ENCODE measurements around the gene CADPS2. TPM values are rescaled to one million over a fixed set of nuclear protein-coding genes. Genes with fewer than 3 reads are reported as not detected.

CADPS2 gene
- total RNA-seq, 1 experiment from 2014 or later: 12.2 TPM

GRCh38 chr7:122881324-122881723, 4.9 kb downstream of the CADPS2 start (continued):
- TF ChIP-seq CDX4 (CRISPR knock-in tag; IDR thresholded peaks at IDR 0.05; ENCODE audit: borderline replicate concordance): no peak
- TF ChIP-seq KAT7 (CRISPR knock-in tag; IDR thresholded peaks at IDR 0.05; ENCODE audit: borderline replicate concordance): no peak
- TF ChIP-seq, protein P1, sequence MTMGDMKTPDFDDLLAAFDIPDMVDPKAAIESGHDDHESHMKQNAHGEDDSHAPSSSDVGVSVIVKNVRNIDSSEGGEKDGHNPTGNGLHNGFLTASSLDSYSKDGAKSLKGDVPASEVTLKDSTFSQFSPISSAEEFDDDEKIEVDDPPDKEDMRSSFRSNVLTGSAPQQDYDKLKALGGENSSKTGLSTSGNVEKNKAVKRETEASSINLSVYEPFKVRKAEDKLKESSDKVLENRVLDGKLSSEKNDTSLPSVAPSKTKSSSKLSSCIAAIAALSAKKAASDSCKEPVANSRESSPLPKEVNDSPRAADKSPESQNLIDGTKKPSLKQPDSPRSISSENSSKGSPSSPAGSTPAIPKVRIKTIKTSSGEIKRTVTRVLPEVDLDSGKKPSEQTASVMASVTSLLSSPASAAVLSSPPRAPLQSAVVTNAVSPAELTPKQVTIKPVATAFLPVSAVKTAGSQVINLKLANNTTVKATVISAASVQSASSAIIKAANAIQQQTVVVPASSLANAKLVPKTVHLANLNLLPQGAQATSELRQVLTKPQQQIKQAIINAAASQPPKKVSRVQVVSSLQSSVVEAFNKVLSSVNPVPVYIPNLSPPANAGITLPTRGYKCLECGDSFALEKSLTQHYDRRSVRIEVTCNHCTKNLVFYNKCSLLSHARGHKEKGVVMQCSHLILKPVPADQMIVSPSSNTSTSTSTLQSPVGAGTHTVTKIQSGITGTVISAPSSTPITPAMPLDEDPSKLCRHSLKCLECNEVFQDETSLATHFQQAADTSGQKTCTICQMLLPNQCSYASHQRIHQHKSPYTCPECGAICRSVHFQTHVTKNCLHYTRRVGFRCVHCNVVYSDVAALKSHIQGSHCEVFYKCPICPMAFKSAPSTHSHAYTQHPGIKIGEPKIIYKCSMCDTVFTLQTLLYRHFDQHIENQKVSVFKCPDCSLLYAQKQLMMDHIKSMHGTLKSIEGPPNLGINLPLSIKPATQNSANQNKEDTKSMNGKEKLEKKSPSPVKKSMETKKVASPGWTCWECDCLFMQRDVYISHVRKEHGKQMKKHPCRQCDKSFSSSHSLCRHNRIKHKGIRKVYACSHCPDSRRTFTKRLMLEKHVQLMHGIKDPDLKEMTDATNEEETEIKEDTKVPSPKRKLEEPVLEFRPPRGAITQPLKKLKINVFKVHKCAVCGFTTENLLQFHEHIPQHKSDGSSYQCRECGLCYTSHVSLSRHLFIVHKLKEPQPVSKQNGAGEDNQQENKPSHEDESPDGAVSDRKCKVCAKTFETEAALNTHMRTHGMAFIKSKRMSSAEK (CRISPR knock-in tag; IDR thresholded peaks at IDR 0.05; ENCODE audit: borderline replicate concordance): no peak
- no peak for TF ChIP-seq STAT6 (CRISPR knock-in tag; conservative IDR thresholded peaks at IDR 0.05; ENCODE audit: low read depth)

GRCh38 chr7:122869260-122869659, 17.0 kb downstream of the CADPS2 start:
- CTCF ChIA-PET: interaction anchor here (0.6 kb wide), 1 partner anchor 342 kb away, joined by 4 read pairs; no protein-coding TSS in a partner anchor
- POLR2A ChIA-PET: no interaction called here
- Mint-ChIP-seq H3K27ac (no peak overlapping the region), H3K27me3 (ENCODE audit: low read depth) (no peaks in the 10 kb centered on the region; the same call in 1 of the 2 replicates), H3K4me3 (no peak overlapping the region), H3K36me3 (peaks cover 37% of the 10 kb centered on the region), H3K4me1 (peaks cover 5% of the 10 kb centered on the region), H3K9me3 (peaks cover 48% of the 10 kb centered on the region)
- ATAC-seq: no peak
- DNase-seq (ENCODE audit: low spot score): no peak
- TF ChIP-seq ZNF219 (CRISPR knock-in tag; IDR thresholded peaks at IDR 0.05; ENCODE audit: borderline replicate concordance) (no peak), ZBTB21 (CRISPR knock-in tag; IDR thresholded peaks at IDR 0.05; ENCODE audit: borderline replicate concordance) (no peak), KAT7 (CRISPR knock-in tag; IDR thresholded peaks at IDR 0.05; ENCODE audit: borderline replicate concordance) (no peak), ZNF423 (CRISPR knock-in tag; IDR thresholded peaks at IDR 0.05) (no peak), ZBTB43 (CRISPR knock-in tag; IDR thresholded peaks at IDR 0.05) (no peak), ZNF263 (CRISPR knock-in tag; IDR thresholded peaks at IDR 0.05; ENCODE audit: low read depth) (no peak), FOXK1 (CRISPR knock-in tag; IDR thresholded peaks at IDR 0.05) (no peak), CDX4 (CRISPR knock-in tag; IDR thresholded peaks at IDR 0.05; ENCODE audit: borderline replicate concordance) (no peak), SP1 (CRISPR knock-in tag; conservative IDR thresholded peaks at IDR 0.05) (no peak), NR2C2 (CRISPR knock-in tag; IDR thresholded peaks at IDR 0.05) (no peak), SMAD3 (CRISPR knock-in tag; IDR thresholded peaks at IDR 0.05; ENCODE audit: borderline replicate concordance) (no peak), SOX15 (CRISPR knock-in tag; IDR thresholded peaks at IDR 0.05) (no peak), ETV6 (CRISPR knock-in tag; IDR thresholded peaks at IDR 0.05) (no peak)
- TF ChIP-seq, protein P2, sequence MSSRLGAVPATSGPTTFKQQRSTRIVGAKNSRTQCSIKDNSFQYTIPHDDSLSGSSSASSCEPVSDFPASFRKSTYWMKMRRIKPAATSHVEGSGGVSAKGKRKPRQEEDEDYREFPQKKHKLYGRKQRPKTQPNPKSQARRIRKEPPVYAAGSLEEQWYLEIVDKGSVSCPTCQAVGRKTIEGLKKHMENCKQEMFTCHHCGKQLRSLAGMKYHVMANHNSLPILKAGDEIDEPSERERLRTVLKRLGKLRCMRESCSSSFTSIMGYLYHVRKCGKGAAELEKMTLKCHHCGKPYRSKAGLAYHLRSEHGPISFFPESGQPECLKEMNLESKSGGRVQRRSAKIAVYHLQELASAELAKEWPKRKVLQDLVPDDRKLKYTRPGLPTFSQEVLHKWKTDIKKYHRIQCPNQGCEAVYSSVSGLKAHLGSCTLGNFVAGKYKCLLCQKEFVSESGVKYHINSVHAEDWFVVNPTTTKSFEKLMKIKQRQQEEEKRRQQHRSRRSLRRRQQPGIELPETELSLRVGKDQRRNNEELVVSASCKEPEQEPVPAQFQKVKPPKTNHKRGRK (CRISPR knock-in tag; IDR thresholded peaks at IDR 0.05; ENCODE audit: borderline replicate concordance): no peak
- TF ChIP-seq, protein P3, sequence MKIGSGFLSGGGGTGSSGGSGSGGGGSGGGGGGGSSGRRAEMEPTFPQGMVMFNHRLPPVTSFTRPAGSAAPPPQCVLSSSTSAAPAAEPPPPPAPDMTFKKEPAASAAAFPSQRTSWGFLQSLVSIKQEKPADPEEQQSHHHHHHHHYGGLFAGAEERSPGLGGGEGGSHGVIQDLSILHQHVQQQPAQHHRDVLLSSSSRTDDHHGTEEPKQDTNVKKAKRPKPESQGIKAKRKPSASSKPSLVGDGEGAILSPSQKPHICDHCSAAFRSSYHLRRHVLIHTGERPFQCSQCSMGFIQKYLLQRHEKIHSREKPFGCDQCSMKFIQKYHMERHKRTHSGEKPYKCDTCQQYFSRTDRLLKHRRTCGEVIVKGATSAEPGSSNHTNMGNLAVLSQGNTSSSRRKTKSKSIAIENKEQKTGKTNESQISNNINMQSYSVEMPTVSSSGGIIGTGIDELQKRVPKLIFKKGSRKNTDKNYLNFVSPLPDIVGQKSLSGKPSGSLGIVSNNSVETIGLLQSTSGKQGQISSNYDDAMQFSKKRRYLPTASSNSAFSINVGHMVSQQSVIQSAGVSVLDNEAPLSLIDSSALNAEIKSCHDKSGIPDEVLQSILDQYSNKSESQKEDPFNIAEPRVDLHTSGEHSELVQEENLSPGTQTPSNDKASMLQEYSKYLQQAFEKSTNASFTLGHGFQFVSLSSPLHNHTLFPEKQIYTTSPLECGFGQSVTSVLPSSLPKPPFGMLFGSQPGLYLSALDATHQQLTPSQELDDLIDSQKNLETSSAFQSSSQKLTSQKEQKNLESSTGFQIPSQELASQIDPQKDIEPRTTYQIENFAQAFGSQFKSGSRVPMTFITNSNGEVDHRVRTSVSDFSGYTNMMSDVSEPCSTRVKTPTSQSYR (CRISPR knock-in tag; IDR thresholded peaks at IDR 0.05): no peak
- TF ChIP-seq, protein P4, sequence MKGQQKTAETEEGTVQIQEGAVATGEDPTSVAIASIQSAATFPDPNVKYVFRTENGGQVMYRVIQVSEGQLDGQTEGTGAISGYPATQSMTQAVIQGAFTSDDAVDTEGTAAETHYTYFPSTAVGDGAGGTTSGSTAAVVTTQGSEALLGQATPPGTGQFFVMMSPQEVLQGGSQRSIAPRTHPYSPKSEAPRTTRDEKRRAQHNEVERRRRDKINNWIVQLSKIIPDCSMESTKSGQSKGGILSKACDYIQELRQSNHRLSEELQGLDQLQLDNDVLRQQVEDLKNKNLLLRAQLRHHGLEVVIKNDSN (CRISPR knock-in tag; IDR thresholded peaks at IDR 0.05): no peak
- TF ChIP-seq, protein P5, sequence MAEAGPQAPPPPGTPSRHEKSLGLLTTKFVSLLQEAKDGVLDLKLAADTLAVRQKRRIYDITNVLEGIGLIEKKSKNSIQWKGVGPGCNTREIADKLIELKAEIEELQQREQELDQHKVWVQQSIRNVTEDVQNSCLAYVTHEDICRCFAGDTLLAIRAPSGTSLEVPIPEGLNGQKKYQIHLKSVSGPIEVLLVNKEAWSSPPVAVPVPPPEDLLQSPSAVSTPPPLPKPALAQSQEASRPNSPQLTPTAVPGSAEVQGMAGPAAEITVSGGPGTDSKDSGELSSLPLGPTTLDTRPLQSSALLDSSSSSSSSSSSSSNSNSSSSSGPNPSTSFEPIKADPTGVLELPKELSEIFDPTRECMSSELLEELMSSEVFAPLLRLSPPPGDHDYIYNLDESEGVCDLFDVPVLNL (CRISPR knock-in tag; IDR thresholded peaks at IDR 0.05; ENCODE audit: borderline replicate concordance, low read depth): no peak

Data from WTC11 (cell line).